Thymus (tissue), 14 donors: ENCODE measurements around the gene SERAC1. TPM values are rescaled to one million over a fixed set of nuclear protein-coding genes. Genes with fewer than 3 reads are reported as not detected.
"Not testable (repeated sequence)": the region's sequence is repeated elsewhere in the genome, so short reads cannot be mapped to it uniquely, and the experiment has no call there.

ENCODE experiments used
- DNase-seq, 9 donors: peaks; one replicate each; pipeline ENCODE4 v3.0.0-alpha.2; 2013; ENCODE audit warnings: low spot score in 9 of 9, low read depth in 6 of 9, missing footprints in 1 of 9
- H3K27ac ChIP-seq, 2 donors: one replicate each; pipeline ENCODE4 v1.5.1; 2013; ENCODE audit warnings: control low read depth in 1 of 2, low read depth in 1 of 2, low read length in 1 of 2, mild to moderate bottlenecking in 1 of 2, moderate library complexity in 1 of 2
- H3K27me3 ChIP-seq, 2 donors: one replicate each; pipeline ENCODE4 v1.5.1; 2013; ENCODE audit warnings: low read length in 1 of 2; ENCODE audit not compliant: control insufficient read depth in 2 of 2, insufficient read depth in 1 of 2
- H3K36me3 ChIP-seq, 2 donors: one replicate each; pipeline ENCODE4 v1.5.1; 2013; ENCODE audit warnings: low read length in 1 of 2, mild to moderate bottlenecking in 1 of 2, moderate library complexity in 1 of 2; ENCODE audit not compliant: control insufficient read depth in 2 of 2, insufficient read depth in 2 of 2
- H3K4me1 ChIP-seq, 2 donors: one replicate each; pipeline ENCODE4 v1.5.1; 2013; ENCODE audit warnings: low read length in 2 of 2; ENCODE audit not compliant: control insufficient read depth in 2 of 2, insufficient read depth in 2 of 2
- H3K4me3 ChIP-seq, 2 donors: one replicate each; pipeline ENCODE4 v1.5.1; 2013; ENCODE audit warnings: low read length in 2 of 2, control low read depth in 1 of 2, mild to moderate bottlenecking in 1 of 2
- H3K9me3 ChIP-seq, 2 donors: one replicate each; pipeline ENCODE4 v1.5.1; 2013; ENCODE audit warnings: low read length in 1 of 2, mild to moderate bottlenecking in 1 of 2; ENCODE audit not compliant: control insufficient read depth in 2 of 2, insufficient read depth in 1 of 2
- WGBS: extraction: QIAGEN DNeasy Blood & Tissue Kit; methylation state at CpG from one replicate; pipeline ENCODE4 v1.1.7; 2013; 5-methylcytosine and 5-hydroxymethylcytosine counted together
- long read RNA-seq, 10 donors: transcript quantifications; one replicate each; lab custom pipeline, GENCODE V29; 2026
- polyA plus RNA-seq: library from polyadenylated mRNA; stranded (reverse); fragments of 200-250 nt; gene quantifications from one replicate; pipeline ENCODE4 v1.2.3, GENCODE V29; 2013
- total RNA-seq: library from RNA; stranded (reverse); fragments of 120-200 nt; gene quantifications from one replicate; pipeline ENCODE4 v1.2.4, GENCODE V29; 2013
- donor health status: healthy.

The SERAC1 gene
- total RNA-seq = 2.7 TPM
- polyA plus RNA-seq = 5.6 TPM
- long read RNA-seq, donor 1 = 0 reads
- long read RNA-seq, donor 2 = 0 reads
- long read RNA-seq, donor 3, partial matches to known transcripts = 0 of 1 reads
- long read RNA-seq, donor 3, other reads (novel, unspliced or antisense) = 0 of 1 reads
- long read RNA-seq, donor 4, partial matches to known transcripts = 128 of 219 reads
- long read RNA-seq, donor 4, other reads (novel, unspliced or antisense) = 90 of 219 reads
- long read RNA-seq, donor 5, full-length matches to known transcripts = 2 of 2 reads
- long read RNA-seq, donor 5, partial matches to known transcripts = 0 of 2 reads
- long read RNA-seq, donor 5, other reads (novel, unspliced or antisense) = 0 of 2 reads
- long read RNA-seq, donor 6 = 0 reads
- long read RNA-seq, donor 7, partial matches to known transcripts = 184 of 332 reads
- long read RNA-seq, donor 7, other reads (novel, unspliced or antisense) = 147 of 332 reads
- long read RNA-seq, donor 8, partial matches to known transcripts = 0 of 1 reads
- long read RNA-seq, donor 8, other reads (novel, unspliced or antisense) = 0 of 1 reads
- long read RNA-seq, donor 9 = 0 reads
- long read RNA-seq, donor 10 = 0 reads

DNA sequence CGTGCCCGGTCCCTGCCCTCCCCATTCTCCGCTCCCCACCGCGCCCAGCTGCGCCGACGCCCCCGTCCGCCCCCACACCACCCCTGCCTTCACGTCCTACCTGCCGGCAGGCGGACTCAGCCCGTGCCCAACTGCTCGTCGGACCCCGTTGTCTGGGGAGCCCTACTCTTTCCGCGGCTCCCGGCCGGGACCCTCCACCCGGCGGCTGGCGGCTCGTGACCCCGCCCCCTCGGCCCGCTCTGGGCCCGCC lies at the start of gene SERAC1:
SERAC1 (minus strand) TSS at position 223 of the 250 bp plus-strand sequence. CDS start 9,899 bp downstream, outside the sequence.
- peaks cover 0 to 7% of the 10 kb centered on the region in 2 donors for H3K36me3 ChIP-seq
- H3K27ac ChIP-seq = peak within 1 kb of the TSS; percentile 92 to 97
- no peak for DNase-seq
- H3K9me3 ChIP-seq = no peaks in the 10 kb centered on the region
- peaks cover 5 to 9% of the 10 kb centered on the region in 2 donors for H3K4me1 ChIP-seq
- whole genome bisulfite sequencing = under 1% methylated on average over 29 of the region's 29 CpGs
- H3K4me3 ChIP-seq = peak within 1 kb of the TSS; percentile 73 to 81
- H3K27me3 ChIP-seq = peaks cover 0 to 8% of the 10 kb centered on the region in 2 donors

- Histone ChIP-seq H3K9me3 (peaks cover 0 to 2% of the 10 kb centered on the region in 2 donors), H3K27me3 (no peaks in the 10 kb centered on the region), H3K4me3 (no peak overlapping the region), H3K27ac (no peak overlapping the region), H3K4me1 (no peaks in the 10 kb centered on the region), H3K36me3 (no peaks in the 10 kb centered on the region)
- 34% methylated on average over 7 of the region's 7 CpGs for WGBS
- DNase-seq = peak in 7 of 9 donors; percentile 26 to 81 (median 59)
Observed at GRCh38 chr6:158213925-158214674, 46.0 kb upstream of the SERAC1 start.

GRCh38 chr6:158211273-158212055 lies 43.4 kb upstream of the SERAC1 start:
- no peak for DNase-seq
- 93% methylated on average over 3 of the region's 3 CpGs for WGBS
- H3K9me3 ChIP-seq = no peaks in the 10 kb centered on the region

GRCh38 chr6:158209582-158210333 lies 41.7 kb upstream of the SERAC1 start:
- H3K9me3 ChIP-seq, DNase-seq, H3K36me3 ChIP-seq, H3K4me3 ChIP-seq, H3K4me1 ChIP-seq, H3K27me3 ChIP-seq, H3K27ac ChIP-seq: not testable (repeated sequence)
- WGBS = 74% methylated on average over 40 of the region's 52 CpGs

More at GRCh38 chr6:158211273-158212055, 43.4 kb upstream of the SERAC1 start:
- Histone ChIP-seq H3K36me3 (no peaks in the 10 kb centered on the region), H3K4me3 (no peak overlapping the region), H3K27ac (no peak overlapping the region), H3K27me3 (no peaks in the 10 kb centered on the region), H3K4me1 (no peaks in the 10 kb centered on the region)

GRCh38 chr6:158208226-158209030 lies 40.4 kb upstream of the SERAC1 start:
- DNase-seq, H3K4me1 ChIP-seq, H3K36me3 ChIP-seq, H3K27me3 ChIP-seq, H3K9me3 ChIP-seq, H3K27ac ChIP-seq, H3K4me3 ChIP-seq: not testable (repeated sequence)
- 50% methylated on average over 20 of the region's 20 CpGs for WGBS

GRCh38 chr6:158207422-158207788 lies 39.3 kb upstream of the SERAC1 start:
- Histone ChIP-seq H3K4me3 (no peak overlapping the region), H3K27ac (no peak overlapping the region), H3K27me3 (no peaks in the 10 kb centered on the region), H3K36me3 (no peaks in the 10 kb centered on the region), H3K9me3 (peaks cover 0 to 4% of the 10 kb centered on the region in 2 donors), H3K4me1 (no peaks in the 10 kb centered on the region)
- no peak for DNase-seq
- WGBS = 90% methylated on average over 3 of the region's 3 CpGs

- no peaks in the 10 kb centered on the region for H3K4me1 ChIP-seq
- H3K9me3 ChIP-seq = peaks cover 0 to 4% of the 10 kb centered on the region in 2 donors
- H3K4me3 ChIP-seq = no peak overlapping the region
- no peaks in the 10 kb centered on the region for H3K36me3 ChIP-seq
- H3K27me3 ChIP-seq = no peaks in the 10 kb centered on the region
- no peak overlapping the region for H3K27ac ChIP-seq
- DNase-seq = no peak
- WGBS = 96% methylated on average over 7 of the region's 7 CpGs
Observed at GRCh38 chr6:158206740-158207421, 38.8 kb upstream of the SERAC1 start.
